ENCODE data around the gene MSANTD1.

- TF ChIP-seq CTCF (IDR thresholded peaks at IDR 0.05; ENCODE audit: low read depth, low read length, missing input control) (no peak), ZBTB33 (IDR thresholded peaks at IDR 0.05) (no peak), JUND (IDR thresholded peaks at IDR 0.05) (no peak), GABPA (IDR thresholded peaks at IDR 0.05 in 1 of 2, conservative IDR thresholded peaks at IDR 0.05 in 1 of 2) (no peak), FOXA1 (IDR thresholded peaks at IDR 0.05) (no peak), REST (IDR thresholded peaks at IDR 0.05) (no peak)
These were observed 36.0 kb downstream of the MSANTD1 start for GRCh38 chr4:3284734-3285557.
